Mesendoderm (in vitro differentiated cells): Measurements from ENCODE around the gene NAA15.

Source experiments
- DNase-seq: peaks from one replicate; pipeline ENCODE4 v3.0.0; 2013
- H2AK5ac ChIP-seq: 2 replicates; pipeline ENCODE4 v1.6.1; 2013; ENCODE audit warnings: low read length, inconsistent platforms
- H2BK120ac ChIP-seq: 2 replicates; pipeline ENCODE4 v1.6.1; 2013; ENCODE audit warnings: low read depth, mild to moderate bottlenecking, low read length, moderate library complexity, mixed read lengths
- H2BK15ac ChIP-seq: replicated peaks from 2 replicates; pipeline ENCODE4 v1.6.1; 2013; ENCODE audit warnings: low read depth, mild to moderate bottlenecking, moderate library complexity
- H2BK5ac ChIP-seq: 2 replicates; pipeline ENCODE4 v1.6.1; 2013; ENCODE audit warnings: low read length, inconsistent platforms
- H3K18ac ChIP-seq: 2 replicates; pipeline ENCODE4 v1.6.1; 2013; ENCODE audit warnings: mild to moderate bottlenecking, low read length, mixed read lengths
- H3K23ac ChIP-seq: one replicate; pipeline ENCODE4 v1.6.1; 2013; ENCODE audit warnings: low read length
- H3K27ac ChIP-seq: 2 replicates; pipeline ENCODE4 v1.5.1; 2013; ENCODE audit warnings: low read depth, mild to moderate bottlenecking, inconsistent platforms, low read length, moderate library complexity
- H3K27me3 ChIP-seq: 2 replicates; pipeline ENCODE4 v1.6.1; 2013; ENCODE audit warnings: low read length, control low read depth, mild to moderate bottlenecking, inconsistent platforms; ENCODE audit not compliant: insufficient read depth, poor library complexity
- H3K36me3 ChIP-seq: 2 replicates; pipeline ENCODE4 v1.6.1; 2013; ENCODE audit warnings: low read length, inconsistent platforms; ENCODE audit not compliant: control insufficient read depth, insufficient read depth
- H3K4ac ChIP-seq: one replicate; pipeline ENCODE4 v1.6.1; 2013; ENCODE audit warnings: low read depth, mild to moderate bottlenecking, low read length, moderate library complexity
- H3K4me1 ChIP-seq: 2 replicates; pipeline ENCODE4 v1.6.1; 2013; ENCODE audit warnings: low read depth, low read length, inconsistent platforms; ENCODE audit not compliant: control insufficient read depth
- H3K4me2 ChIP-seq: 2 replicates; pipeline ENCODE4 v1.6.1; 2013; ENCODE audit warnings: low read length
- H3K4me3 ChIP-seq: 2 replicates; pipeline ENCODE4 v1.5.1; 2013; ENCODE audit warnings: mild to moderate bottlenecking, low read length
- H3K56ac ChIP-seq: one replicate; pipeline ENCODE4 v1.6.1; 2013; ENCODE audit warnings: low read length
- H3K79me1 ChIP-seq: 2 replicates; pipeline ENCODE4 v1.6.1; 2013; ENCODE audit warnings: low read length, inconsistent platforms
- H3K79me2 ChIP-seq: 2 replicates; pipeline ENCODE4 v1.6.1; 2013; ENCODE audit warnings: mild to moderate bottlenecking, low read length; ENCODE audit not compliant: control insufficient read depth, insufficient read depth
- H3K9ac ChIP-seq: 2 replicates; pipeline ENCODE4 v1.6.1; 2013; ENCODE audit warnings: low read length, inconsistent platforms
- H4K5ac ChIP-seq: one replicate; pipeline ENCODE4 v1.6.1; 2013; ENCODE audit warnings: low read length
- H4K8ac ChIP-seq: one replicate; pipeline ENCODE4 v1.6.1; 2013; ENCODE audit warnings: low read depth, mild to moderate bottlenecking, control low read depth, low read length, moderate library complexity
- whole genome bisulfite sequencing: extraction: QIAGEN DNeasy Blood & Tissue Kit; methylation state at CpG from one replicate; pipeline ENCODE4 v1.1.7; 2013; ENCODE audit warnings: low lambda C conversion rate, missing lambda C conversion rate; ENCODE audit not compliant: insufficient coverage; ENCODE audit errors: extremely low coverage; 5-methylcytosine and 5-hydroxymethylcytosine counted together

Gene NAA15

DNA sequence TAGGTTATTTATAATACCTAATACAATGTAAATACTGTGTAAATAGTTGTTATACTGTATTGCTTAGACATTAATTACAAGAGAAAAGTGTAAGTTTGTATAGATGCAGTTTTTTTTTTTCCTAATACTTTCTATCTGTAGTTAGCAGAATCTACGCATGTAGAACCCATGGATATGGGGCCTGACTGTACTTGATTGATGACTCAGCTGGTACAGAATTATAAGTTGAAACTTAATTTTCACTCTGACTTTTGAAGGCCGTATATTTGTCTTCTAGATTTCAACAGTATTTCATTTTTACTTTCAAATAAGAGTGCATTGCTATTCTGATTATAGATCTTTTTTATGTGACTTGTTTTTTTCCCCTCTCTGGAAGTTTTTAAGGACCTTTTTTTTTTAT, 31.7 kb downstream of the NAA15 start:
- Histone ChIP-seq H2AK5ac (no peak overlapping the region), H3K79me1 (peaks cover 9% of the 10 kb centered on the region), H4K5ac (no peak overlapping the region), H3K4me2 (no peak overlapping the region), H3K4ac (no peak overlapping the region), H3K27me3 (no peaks in the 10 kb centered on the region), H2BK15ac (no peak overlapping the region), H2BK5ac (no peak overlapping the region), H3K79me2 (peaks cover 34% of the 10 kb centered on the region), H3K36me3 (no peaks in the 10 kb centered on the region), H3K4me3 (no peak overlapping the region), H3K56ac (no peak overlapping the region), H3K18ac (no peak overlapping the region), H4K8ac (no peak overlapping the region), H3K23ac (no peak overlapping the region), H3K4me1 (no peaks in the 10 kb centered on the region), H3K27ac (no peak overlapping the region), H2BK120ac (no peak overlapping the region), H3K9ac (no peak overlapping the region)
- no peak for DNase-seq
- no CpG with 5 or more reads among the region's 2 CpGs for WGBS

DNA sequence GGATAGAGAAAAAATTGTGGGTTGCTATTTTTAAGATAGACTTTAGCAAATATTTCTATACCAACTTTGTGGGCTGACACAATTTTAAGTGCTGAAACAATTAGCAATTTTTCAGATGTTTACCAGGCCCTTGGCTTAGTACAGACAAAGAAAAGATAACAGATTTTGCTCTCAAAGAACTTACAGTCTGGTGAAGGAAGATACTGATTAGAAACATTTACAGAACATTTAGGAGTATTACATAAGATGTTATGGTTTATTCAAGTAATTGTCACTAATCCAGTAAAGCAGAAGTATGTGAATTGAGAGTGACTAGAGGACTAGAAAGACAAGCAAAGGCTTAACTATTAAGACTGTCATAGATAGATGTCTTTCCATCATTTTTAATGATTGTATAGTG, 36.3 kb downstream of the NAA15 start:
- no peaks in the 10 kb centered on the region for H3K36me3 ChIP-seq
- no peak overlapping the region for H3K4me2 ChIP-seq
- no peaks in the 10 kb centered on the region for H3K27me3 ChIP-seq
- H2BK5ac ChIP-seq: no peak overlapping the region
- no peak overlapping the region for H3K18ac ChIP-seq
- H3K79me1 ChIP-seq: peaks cover 7% of the 10 kb centered on the region
- H3K23ac ChIP-seq: no peak overlapping the region
- no peak overlapping the region for H3K27ac ChIP-seq
- no peak overlapping the region for H4K8ac ChIP-seq
- H3K9ac ChIP-seq: no peak overlapping the region
- H3K79me2 ChIP-seq: peaks cover 5% of the 10 kb centered on the region
- H3K4ac ChIP-seq: no peak overlapping the region
- H2BK15ac ChIP-seq: no peak overlapping the region
- H3K4me3 ChIP-seq: no peak overlapping the region
- no peak overlapping the region for H3K56ac ChIP-seq
- H2AK5ac ChIP-seq: no peak overlapping the region
- DNase-seq: no peak
- H3K4me1 ChIP-seq: no peaks in the 10 kb centered on the region
- no peak overlapping the region for H2BK120ac ChIP-seq
- H4K5ac ChIP-seq: no peak overlapping the region

DNA sequence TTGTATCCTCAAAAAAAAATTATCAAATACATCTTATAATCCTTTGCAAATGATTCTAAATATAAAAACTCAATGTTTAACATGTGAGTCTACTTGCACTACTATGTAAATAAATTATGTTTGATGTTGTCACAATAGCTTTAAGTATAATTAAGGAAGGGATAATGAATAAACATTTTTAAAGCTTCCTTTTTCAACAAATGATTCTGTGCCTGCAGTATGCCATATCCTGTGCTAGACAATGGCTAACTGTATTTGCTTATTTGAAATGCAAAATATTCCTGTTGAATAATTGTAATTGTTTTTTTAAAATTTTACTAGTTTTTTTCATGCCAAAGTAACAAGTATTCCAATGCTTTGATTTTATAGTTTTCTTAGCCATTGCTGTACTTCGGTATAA, 60.0 kb downstream of the NAA15 start:
- H3K56ac ChIP-seq: no peak overlapping the region
- H2AK5ac ChIP-seq: no peak overlapping the region
- H3K79me1 ChIP-seq: peaks cover 3% of the 10 kb centered on the region
- no peak overlapping the region for H3K4ac ChIP-seq
- H4K8ac ChIP-seq: no peak overlapping the region
- H3K23ac ChIP-seq: no peak overlapping the region
- no peak overlapping the region for H3K4me3 ChIP-seq
- no peaks in the 10 kb centered on the region for H3K27me3 ChIP-seq
- DNase-seq: no peak
- no peak overlapping the region for H3K4me2 ChIP-seq
- WGBS: no CpG with 5 or more reads among the region's 1 CpG
- no peak overlapping the region for H4K5ac ChIP-seq
- no peak overlapping the region for H2BK5ac ChIP-seq
- H2BK15ac ChIP-seq: no peak overlapping the region
- H3K18ac ChIP-seq: no peak overlapping the region
- H3K9ac ChIP-seq: no peak overlapping the region
- H3K4me1 ChIP-seq: no peaks in the 10 kb centered on the region
- H3K36me3 ChIP-seq: peaks cover 1% of the 10 kb centered on the region
- H3K79me2 ChIP-seq: no peaks in the 10 kb centered on the region
- no peak overlapping the region for H2BK120ac ChIP-seq
- no peak overlapping the region for H3K27ac ChIP-seq

DNA sequence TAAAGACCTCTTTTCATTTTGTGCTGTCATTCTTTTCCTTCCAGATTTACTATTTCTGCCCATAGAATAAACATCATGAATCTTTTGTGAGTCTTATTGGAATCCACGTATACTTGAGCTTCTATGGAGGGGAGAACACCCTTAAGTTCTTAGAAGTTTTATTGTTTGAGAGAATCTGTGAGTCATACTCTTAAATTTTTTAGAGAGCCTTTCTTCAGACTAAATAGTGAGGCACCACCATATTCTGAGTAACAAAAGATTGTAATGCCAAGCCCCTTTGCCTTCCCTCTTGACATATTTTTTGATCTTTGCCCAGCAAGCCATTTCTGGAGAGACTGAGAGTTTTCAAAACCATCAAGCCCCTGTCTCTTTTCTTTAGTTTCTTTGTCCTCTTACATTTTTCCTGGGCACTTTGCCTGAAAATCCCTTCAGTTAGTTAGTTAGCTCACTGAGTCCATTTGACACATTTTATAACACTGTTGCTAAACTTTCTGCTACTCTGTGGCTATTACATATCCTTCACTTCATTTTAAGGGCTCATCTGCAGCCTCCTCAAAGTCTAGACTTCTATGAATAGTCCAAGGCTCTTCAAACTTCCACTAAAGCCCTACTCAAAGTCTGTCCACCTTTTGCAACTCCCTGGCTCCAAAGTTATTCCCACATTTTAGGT, 66.3 kb downstream of the NAA15 start:
- Histone ChIP-seq H2BK5ac (no peak overlapping the region), H4K8ac (no peak overlapping the region), H3K4me1 (no peaks in the 10 kb centered on the region), H3K79me2 (no peaks in the 10 kb centered on the region), H3K23ac (no peak overlapping the region), H3K9ac (no peak overlapping the region), H3K4me2 (no peak overlapping the region), H3K27me3 (no peaks in the 10 kb centered on the region), H2BK120ac (no peak overlapping the region), H3K56ac (no peak overlapping the region), H2BK15ac (no peak overlapping the region), H3K36me3 (peaks cover 7% of the 10 kb centered on the region), H4K5ac (no peak overlapping the region), H2AK5ac (no peak overlapping the region), H3K79me1 (peaks cover 3% of the 10 kb centered on the region), H3K27ac (no peak overlapping the region), H3K18ac (no peak overlapping the region), H3K4me3 (no peak overlapping the region), H3K4ac (no peak overlapping the region)
- WGBS: no CpG with 5 or more reads among the region's 1 CpG
- no peak for DNase-seq

DNA sequence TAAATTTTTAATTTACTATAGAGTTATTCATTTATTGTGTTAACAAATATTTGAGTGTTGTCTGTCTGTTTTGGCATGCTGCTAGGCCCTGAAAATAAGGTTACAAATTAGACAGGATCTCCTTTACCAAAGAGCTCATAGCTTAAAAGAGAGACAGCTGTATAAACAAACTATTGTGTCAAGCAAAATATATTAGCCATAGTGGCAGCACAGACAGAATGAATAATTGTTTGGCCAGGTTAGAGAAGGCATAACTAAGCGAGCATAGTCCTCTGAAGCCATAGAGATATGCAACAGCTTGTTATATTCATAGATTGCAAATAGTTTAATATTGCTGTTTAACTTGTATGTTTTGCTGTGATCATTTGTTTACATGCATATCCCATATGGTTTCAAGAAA, 67.7 kb downstream of the NAA15 start:
- H3K36me3 ChIP-seq: peaks cover 7% of the 10 kb centered on the region
- no CpG with 5 or more reads among the region's 1 CpG for WGBS

DNA sequence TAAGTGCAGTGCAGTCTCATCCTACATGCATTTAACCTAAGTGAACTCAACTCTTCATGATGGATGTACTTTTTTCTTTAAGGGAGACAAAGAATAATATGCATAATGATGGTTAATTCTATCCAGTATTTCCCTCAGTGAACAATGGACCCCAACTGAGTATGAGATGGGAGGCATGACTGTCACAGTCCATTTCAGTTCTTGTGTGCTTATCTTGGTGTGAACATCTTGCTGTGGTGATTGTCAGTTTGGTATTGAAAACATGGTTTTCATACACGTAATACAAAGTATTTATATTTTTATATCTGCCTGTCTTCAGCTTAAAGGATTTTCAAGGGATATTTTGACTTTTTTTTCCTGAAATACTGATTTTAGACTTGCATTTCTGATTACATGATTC, 72.9 kb downstream of the NAA15 start:
- H2AK5ac ChIP-seq: no peak overlapping the region
- no peak overlapping the region for H3K56ac ChIP-seq
- H3K79me1 ChIP-seq: no peaks in the 10 kb centered on the region
- H3K4me2 ChIP-seq: no peak overlapping the region
- no peak overlapping the region for H3K23ac ChIP-seq
- WGBS: no CpG with 5 or more reads among the region's 1 CpG
- no peak overlapping the region for H4K8ac ChIP-seq
- H3K27me3 ChIP-seq: no peaks in the 10 kb centered on the region
- peaks cover 6% of the 10 kb centered on the region for H3K36me3 ChIP-seq
- no peak overlapping the region for H3K18ac ChIP-seq
- no peak for DNase-seq
- H3K4me1 ChIP-seq: no peaks in the 10 kb centered on the region
- no peak overlapping the region for H4K5ac ChIP-seq
- no peak overlapping the region for H2BK15ac ChIP-seq
- H2BK120ac ChIP-seq: no peak overlapping the region
- no peak overlapping the region for H3K27ac ChIP-seq
- no peak overlapping the region for H3K4ac ChIP-seq
- no peaks in the 10 kb centered on the region for H3K79me2 ChIP-seq
- H2BK5ac ChIP-seq: no peak overlapping the region
- H3K4me3 ChIP-seq: no peak overlapping the region
- no peak overlapping the region for H3K9ac ChIP-seq

More for the DNA sequence above, 67.7 kb downstream of the NAA15 start:
- Histone ChIP-seq H3K4me2 (no peak overlapping the region), H3K79me1 (peaks cover 1% of the 10 kb centered on the region), H3K79me2 (no peaks in the 10 kb centered on the region), H3K4me1 (no peaks in the 10 kb centered on the region), H3K18ac (no peak overlapping the region), H2BK5ac (no peak overlapping the region), H3K9ac (no peak overlapping the region), H4K8ac (no peak overlapping the region), H4K5ac (no peak overlapping the region), H3K27me3 (no peaks in the 10 kb centered on the region), H2AK5ac (no peak overlapping the region), H3K27ac (no peak overlapping the region), H3K4me3 (no peak overlapping the region), H3K23ac (no peak overlapping the region), H3K56ac (no peak overlapping the region), H2BK120ac (no peak overlapping the region), H3K4ac (no peak overlapping the region), H2BK15ac (no peak overlapping the region)
- no peak for DNase-seq
